Measurements from ENCODE around the gene JARID2.

- TF ChIP-seq ZBTB34 (CRISPR knock-in tag; IDR thresholded peaks at IDR 0.05) (no peak), RBM22 (optimal IDR thresholded peaks at IDR 0.05; ENCODE audit: low read length) (no peak), CTCF (CRISPR knock-in tag; IDR thresholded peaks at IDR 0.05) (no peak), HNRNPUL1 (IDR thresholded peaks at IDR 0.05; ENCODE audit: low read depth, low read length) (no peak), ZHX1 (CRISPR knock-in tag; IDR thresholded peaks at IDR 0.05; ENCODE audit: low read depth) (no peak), ZNF121 (CRISPR knock-in tag; IDR thresholded peaks at IDR 0.05) (no peak), FOXC1 (CRISPR knock-in tag; IDR thresholded peaks at IDR 0.05; ENCODE audit: borderline replicate concordance) (no peak), ELF1 (CRISPR knock-in tag; IDR thresholded peaks at IDR 0.05) (no peak)
Measured at GRCh38 chr6:15530411-15530810, 284.5 kb downstream of the JARID2 start.

All from HepG2 (cell line).